Measurements from ENCODE around the gene ZCCHC3.

GRCh38 chr20:312067-312466, 14.7 kb downstream of the ZCCHC3 start:
- no peak for TF ChIP-seq CTCF (IDR thresholded peaks at IDR 0.05)
- TF ChIP-seq POLR2A (IDR thresholded peaks at IDR 0.05), result no peak
- TF ChIP-seq EP300 (IDR thresholded peaks at IDR 0.05), result no peak
- TF ChIP-seq POLR2AphosphoS5 (IDR thresholded peaks at IDR 0.05), result no peak

Measured in stomach (tissue), 4 donors.